ENCODE measurements around the gene LRRTM4.

Gene LRRTM4

DNA sequence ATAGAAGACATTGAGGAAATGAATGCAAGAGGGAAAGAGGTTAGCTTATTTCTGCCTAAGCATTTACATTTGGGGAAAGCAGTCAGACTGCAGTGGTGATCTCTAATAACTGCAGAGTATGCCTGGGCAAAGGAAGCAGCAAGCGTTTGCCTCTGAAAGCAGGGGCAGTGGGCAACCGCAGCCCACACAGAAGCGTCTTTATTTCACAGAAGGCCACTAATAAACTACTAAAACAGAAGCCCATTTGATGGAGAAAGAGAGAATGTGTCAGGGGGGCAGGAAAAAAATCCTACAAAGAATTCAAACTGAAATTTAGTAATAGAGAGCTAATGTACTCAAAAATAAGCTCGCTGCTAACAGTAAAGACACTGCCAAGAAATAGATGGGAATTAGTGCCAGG, 53.1 kb downstream of the LRRTM4 start:
- no peak for DNase-seq

DNA sequence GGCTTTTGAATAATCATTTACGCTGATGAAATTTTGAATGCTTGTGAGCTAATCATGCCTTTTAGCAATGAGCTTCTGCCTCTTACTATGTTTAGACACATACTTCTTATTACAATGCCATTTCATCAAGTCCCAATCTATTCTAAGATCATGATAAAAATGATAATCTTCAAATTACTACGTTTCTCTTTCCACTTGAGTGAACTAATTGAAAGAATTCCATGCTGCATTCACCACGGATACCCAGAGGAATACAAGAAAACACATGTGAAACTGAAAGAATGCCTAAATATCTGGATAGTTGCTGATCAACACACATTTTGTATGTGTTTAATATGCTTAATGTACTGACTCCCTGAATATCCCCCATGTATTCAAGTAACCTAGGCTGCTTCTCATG, 62.3 kb downstream of the LRRTM4 start:
- DNase-seq, result no peak

DNA sequence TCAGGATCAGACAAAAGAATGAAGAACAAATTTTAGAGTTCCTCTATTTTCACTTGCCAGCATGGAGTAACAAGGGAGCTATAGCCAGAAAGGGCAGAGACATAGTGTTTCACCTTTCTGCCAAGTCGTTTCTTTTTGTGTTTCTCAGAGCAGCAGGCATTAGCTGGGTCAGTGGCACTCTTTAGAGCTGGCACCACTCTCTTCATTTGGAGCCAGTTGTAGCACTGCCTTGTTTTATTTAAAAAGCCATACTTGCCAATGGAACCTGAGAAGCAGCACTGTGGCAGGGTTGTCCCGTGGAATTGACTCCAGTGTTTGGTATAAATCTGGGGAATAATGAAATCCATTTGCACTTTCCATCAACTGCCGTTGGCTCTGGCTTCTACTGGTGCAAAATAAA, 64.0 kb downstream of the LRRTM4 start:
- no peak for DNase-seq

DNA sequence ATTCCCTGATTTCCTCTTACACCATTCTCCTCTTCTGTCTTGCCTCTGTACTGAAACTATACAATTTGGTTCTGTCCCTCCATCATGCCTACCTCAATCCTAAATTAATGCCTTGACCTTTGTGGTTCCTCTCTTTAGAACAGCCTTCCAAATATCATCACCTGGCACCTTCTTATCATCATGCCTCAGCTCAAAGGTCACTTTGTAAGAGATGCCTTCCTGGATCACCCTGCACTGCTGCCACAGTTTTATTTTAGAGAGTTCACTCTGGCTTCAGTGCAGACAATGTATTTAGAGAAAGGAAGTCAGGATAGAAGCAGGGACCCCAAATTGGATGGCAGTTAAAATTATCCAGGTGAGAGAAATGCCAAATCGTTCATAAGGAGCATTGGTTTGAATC, 64.5 kb downstream of the LRRTM4 start:
- no peak for DNase-seq

DNA sequence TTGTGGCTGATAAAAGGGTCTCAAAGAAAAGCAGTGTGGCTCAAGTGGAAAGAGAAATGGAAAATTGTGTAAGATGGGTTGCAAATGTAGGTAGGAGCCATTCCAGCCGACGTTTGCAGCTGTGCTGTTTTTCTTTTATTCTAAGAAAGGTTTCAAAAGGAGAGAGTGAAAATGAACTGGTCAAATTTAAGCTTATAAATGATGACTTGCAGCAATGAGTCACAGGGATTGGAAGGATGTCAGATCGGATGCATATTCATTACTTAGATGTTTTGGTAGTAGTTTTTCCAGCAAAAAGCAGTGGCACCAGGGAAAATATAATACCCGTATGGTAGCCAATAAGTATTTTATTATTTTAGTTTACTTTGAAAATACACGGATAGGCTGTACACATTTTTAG, 79.1 kb downstream of the LRRTM4 start:
- DNase-seq, result no peak

DNA sequence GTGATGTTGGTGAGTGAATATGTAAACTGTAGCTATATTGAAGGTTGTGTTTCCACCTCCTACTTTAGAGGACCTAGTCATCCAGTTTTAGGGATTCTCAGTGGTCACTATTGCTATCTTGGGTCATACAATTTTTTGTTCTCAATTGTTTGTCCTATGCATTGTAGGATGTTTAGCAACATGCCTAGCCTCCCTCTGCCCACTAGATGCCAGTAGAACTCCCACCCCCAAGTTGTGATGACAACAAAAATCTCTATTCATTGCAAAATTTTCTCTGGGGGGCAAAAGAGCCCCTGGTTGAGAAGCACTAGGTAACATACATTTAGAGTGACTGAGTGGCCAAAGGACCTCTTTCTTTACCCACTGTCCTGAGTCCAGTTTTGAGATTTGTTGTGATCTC, 87.3 kb downstream of the LRRTM4 start:
- DNase-seq, result no peak

DNA sequence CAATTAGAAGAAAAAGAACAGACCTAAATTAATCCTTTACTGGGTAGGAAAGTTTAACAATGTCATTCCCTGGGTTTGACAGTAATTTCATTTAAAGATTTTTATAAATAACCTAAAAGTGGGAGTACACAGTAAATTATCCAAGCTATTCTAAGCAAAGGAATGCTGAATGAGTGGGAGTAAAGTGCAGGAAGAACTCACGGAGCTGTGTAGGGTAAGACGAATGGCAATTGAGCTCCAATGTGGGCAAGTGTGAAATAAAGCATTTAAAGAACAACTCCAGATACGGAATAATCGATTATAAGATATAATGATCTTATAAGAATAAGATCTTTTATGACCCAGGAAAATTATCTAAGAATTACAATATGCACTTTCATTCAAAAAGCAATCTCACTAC, 93.2 kb downstream of the LRRTM4 start:
- no peak for DNase-seq

DNA sequence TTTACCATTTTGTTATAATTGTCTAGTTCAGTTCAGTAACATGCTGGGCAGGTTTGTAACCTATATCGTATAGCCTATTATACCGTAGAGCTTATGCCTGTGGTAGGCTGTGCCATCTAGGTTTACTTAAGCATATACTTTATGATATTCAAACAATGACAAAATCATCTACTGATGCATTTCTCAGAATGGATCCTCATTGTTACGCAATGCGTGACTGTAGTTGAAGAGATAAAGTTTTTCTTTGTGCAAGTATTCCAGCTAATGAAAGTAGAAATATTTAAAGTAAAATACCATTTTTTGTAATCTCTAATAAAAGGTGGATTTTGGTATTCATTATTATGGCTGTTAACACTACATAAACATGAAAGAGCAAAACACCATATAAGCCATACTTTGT, 100.2 kb downstream of the LRRTM4 start:
- no peak for DNase-seq

DNA sequence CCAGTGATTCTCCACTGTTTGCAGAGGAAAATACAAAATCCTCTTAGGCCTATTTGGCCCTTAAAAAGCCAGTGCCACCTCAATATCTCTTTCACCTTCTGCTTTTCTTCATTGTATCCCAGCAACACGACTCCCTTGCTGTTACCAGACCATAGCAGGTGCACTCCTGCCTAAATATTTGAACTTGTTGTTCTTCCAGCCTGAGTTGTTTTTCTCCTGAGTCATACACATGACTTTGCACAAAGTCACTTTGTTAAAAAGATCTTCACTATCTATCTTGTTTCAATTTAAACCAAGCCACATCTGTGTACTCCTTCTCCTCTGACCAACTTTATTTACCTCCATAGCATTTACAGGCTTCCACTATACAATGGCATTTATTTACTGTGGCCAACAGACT, 103.6 kb downstream of the LRRTM4 start:
- DNase-seq, result no peak

DNA sequence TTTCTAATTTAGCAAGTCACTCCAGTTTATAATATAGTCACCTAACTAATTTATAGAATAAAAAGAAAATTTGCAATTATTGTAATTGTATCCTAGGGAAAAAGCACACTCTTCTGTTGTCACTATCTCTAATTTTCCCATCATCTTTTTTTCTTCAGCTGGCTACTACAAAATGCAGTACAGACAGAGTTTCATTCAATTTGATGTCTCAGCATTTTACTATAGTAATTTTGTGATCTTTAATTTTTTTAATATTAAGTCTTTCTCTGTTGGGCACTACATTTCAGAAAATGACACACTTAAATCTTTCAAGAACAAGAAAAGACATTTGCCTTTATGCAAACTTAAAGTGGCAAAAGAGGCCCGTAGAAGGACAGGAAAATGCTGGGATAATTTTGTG, 118.0 kb downstream of the LRRTM4 start:
- no peak for DNase-seq

DNA sequence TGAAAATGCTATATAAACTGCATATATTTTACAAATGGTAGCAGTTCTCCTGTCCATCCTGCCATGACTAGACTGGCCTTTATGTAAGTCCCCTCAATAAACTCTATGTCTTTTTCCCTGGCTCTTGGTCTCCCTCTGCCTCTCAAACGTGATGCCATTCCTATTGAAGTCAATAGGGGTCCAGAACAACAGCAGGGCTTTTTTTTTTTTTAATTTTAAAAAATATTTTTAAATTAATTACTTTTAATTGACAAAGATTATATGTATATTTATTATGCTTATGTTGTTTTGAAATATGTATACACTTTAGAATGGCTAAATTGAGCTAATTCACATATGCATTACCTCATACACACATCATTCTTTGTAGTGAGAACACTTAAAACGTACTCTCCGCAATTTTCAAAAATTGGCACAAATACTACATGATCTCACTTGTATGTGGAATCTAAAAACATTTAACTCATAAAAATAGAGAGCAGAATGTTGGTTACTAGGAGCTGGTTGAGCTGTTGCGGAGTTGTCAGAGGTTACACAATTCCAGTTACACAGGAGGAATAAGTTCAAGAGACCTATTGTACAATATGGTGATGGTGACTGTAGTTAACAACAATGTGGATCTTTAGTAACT, 123.1 kb downstream of the LRRTM4 start:
- no peak for DNase-seq

DNA sequence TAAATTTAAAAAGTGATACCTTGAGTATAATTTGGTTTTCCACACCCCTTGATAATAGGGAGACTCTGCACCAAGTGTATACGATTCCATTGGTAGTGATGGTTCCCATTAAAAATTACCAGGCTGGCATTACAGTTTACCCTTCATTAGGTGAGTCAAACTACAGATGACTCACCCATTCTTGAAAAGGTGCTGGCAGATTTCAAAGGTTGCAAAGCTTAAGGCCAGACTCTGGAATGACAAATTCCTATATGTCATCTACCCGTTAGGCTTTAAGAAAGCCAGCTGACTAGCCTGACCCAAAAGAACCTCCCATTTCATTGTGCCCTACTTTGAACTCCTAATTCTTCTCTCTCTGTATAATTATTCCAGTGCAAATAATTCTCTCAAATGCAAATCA, 124.4 kb downstream of the LRRTM4 start:
- no peak for DNase-seq

DNA sequence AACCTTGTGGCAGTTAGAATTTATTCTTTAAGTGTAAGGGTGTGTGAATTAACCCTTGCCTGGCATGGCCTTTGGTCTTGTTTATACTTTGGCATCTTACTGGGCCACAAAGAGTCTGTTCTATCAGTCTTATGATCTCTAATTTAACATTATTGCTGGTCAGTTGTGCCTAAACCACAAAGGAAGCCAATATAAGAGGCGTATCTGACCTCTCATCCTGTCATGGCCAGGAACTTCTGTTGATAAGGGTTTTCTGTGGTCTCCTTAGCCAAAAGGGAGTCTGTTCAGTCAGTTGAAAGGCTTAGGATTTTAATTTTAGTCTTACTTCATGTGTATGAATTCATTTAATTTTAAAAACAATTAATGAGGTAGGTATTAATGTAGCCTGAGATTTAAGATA, 127.2 kb downstream of the LRRTM4 start:
- no peak for DNase-seq

DNA sequence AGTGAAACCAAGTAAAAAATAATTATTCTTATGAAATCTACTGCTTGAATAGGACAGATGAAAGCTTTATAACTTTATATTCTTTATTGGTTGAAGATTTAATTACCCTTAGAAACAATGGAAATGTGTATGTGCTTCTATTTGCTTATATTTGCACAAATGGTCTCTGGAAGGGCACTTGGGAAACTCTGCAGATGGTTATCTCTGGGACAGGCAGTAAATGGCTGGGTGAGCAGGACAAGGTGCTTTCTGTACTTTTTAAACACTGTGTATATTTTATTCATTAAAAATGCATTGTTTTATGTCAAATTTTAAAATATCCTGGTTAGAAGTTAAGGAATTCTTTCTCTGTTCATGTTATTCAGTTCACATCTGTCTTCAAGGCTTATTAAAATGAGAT, 131.1 kb downstream of the LRRTM4 start:
- no peak for DNase-seq

DNA sequence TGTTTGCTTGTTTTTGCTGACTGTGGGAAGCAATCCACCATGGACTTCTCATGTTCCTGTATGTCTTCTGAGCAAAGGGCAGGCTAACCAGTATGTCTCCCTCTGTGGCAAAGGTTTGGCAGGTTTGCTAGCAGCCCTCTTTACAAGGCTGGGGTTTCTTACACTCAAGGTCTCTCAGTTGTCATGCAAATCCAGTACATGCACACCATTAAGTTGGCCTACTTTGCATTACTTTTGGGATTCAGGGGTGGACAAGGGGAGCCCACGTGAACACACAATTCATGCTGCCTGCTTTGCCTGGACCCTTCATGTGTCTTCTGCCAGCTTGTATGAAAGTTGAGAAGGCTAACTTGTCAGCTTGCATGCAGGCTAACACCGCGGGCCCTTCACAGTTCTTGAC, 134.9 kb downstream of the LRRTM4 start:
- no peak for DNase-seq

DNA sequence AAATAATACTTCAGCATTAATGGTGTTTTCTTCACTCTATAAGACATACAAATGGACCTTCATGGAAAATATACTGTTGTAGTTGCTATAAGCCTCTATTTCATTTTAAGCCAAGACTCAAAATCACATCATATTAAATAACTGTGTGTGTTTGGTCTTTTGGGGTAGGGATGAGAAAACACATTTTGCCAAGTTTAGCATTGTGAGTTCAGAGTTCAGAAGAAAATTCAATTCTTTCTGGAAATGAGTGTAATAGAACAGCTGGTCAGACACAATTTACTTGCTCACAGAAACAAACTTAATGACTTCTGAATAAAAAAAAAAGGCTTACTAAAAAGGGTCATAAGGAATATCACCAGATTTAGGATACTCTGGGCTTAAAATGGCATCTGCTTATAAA, 149.5 kb downstream of the LRRTM4 start:
- no peak for DNase-seq

DNA sequence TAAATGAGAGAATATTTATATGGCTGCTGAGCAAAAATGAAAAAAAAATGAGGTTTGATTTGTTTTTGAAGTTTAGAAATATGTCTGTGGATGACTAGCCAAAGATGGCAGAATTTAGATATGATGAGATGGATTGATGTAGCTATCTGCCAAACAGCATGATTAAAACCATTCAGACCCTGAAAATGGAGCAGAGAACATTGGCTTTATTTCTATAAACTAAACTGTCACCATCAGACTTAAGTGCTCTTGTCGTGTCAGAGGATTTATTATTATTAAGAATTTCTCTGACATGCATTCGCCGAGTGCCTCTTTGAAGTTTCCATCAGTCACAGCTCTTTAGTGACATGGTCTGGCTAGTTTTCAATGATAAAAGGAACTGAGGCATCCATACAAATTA, 151.7 kb downstream of the LRRTM4 start:
- no peak for DNase-seq

DNA sequence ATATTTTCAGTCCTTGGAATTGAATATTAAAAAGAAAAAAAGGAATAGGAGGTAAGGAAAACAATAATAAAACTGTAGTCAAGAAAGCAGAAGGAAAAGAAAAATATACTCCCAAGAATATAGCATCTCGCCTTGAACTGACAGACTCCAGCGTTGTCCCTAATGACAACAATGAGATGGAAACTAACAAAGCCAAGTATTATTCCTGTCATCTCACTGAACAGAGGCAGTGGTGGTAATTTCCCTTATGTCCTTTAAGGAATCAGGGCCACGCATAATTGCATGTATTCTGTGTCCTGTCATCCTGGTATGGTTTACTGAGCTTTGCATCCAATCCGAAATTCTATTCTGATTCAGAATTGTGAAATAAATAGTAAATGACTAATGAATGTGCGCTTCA, 158.9 kb downstream of the LRRTM4 start:
- DNase-seq, result no peak

DNA sequence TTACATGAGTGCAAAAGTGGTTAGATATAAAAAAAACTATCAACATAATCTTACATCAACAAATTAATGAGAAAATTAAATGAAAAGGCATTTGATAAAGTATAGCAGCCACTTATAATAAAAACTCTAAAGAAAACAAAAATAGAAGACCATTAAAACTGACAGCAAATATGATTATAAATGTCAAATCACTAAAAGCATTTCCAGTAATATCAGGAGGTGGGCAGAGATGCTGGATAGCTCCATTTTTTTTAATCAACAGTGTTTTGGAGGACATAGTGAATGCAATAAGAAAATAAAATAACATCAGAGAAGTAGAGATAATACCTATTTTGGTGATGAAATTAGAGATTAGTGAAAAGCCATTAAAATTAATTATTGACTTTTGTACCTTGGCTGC, 173.4 kb downstream of the LRRTM4 start:
- no peak for DNase-seq

DNA sequence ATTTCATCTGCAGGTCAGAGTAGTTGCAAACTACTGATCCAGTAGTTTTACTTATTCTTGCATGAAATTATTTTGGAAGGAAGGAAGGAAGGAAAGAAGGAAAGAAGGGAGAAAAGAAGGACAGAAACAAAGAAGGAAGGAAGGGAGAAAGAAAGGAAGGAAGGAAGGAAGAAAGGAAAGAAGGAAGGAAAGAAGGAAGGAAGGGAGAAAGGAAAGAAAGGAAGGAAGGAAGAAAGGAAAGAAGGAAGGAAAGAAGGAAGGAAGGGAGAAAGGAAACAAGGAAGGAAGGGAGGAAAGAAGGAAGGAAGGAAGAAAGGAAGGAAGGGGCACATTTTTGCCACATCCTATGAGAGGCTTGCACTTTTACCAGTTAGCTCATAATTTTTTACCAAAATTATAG, 186.2 kb downstream of the LRRTM4 start:
- DNase-seq, result no peak

DNA sequence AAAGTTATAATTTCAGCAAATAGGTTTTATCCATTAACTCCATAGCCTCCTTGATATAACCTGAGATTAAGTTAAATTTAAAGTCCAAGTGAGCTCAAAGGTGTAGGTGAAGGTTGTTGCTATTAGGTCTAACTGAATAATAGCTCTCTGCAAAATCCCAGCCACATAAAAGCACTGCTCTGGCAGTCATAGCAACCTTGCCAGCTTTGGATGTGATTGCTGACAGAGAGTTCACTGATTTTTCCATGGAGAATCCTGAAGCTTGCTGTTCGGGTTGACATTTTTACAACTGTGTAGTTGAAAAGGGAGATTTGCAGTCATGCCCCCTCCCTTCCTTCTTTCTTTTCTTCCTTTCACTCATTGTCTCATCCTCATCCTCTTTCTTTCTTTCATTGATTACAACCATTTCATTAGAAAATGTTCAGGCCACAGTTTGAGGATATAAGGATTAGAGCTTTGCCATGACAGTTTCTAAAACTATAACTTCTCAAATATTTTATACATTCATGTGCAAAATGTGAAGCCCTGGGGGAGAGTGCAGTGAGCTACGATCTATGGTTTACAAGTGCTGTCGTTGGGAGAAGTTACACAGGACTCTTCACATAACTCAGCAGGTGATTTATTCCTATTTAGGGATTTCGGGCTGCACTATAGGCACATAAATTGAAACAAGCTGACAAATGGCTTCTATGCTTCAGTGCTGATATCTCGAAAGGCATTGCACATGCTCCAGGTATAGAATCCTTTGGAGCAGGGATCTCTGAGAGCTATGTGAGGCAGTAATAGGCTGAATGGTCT, 193.8 kb downstream of the LRRTM4 start:
- no peak for DNase-seq

DNA sequence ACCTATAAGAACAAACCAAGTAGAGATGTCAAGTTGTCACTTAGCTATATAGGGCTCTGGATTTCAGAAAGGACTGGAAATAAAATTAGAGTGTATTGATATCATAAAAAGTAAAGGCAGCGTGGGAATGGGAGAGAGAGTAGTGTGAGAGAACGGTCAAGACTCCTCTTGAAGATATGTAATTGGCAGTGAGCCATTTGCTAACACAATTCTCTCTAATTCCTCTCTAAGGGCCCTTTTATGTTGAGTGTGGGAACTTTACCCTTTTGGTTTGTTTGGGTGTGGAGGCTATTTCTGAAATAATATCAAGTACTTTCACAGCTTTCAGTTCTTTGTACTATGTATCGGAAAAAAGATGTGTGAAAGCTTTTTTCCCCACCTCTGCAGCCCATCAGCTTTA, 196.8 kb downstream of the LRRTM4 start:
- DNase-seq, result no peak

DNA sequence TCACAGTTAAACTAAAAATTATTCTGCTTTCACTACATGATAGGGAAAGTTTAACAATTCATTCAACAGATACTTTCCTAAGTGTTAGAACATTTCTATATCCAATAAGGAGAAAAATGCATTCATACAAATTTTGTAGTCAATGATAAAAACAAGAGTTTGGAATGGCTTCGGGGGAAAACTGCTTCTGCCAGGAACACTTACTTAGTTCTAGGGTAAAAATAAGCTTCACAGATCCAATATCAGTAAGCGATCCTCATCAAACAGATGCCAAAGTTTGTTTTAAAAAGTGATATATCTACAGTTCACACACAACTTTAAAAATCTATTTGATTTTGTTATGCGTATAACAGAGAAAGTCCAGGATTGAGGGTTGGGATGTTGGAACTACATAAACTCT, 199.7 kb downstream of the LRRTM4 start:
- no peak for DNase-seq

DNA sequence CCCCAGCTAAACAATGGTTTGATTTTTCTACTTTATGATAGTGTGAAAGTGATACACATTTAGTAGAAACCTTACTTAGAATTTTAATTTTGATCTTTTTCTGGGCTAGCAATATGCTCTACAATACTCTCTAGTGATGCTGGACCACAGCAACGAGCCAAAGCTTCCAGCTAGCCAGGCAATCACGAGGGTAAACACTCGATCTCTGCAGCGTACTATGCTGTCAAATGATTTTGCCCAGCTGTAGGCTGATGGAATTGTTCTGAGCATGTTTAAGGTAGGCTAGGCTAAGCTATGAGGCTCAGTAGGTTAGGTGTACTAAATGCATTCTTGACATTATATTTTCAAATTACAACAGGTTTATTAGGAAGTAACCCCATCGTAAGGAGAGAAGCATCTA, 207.5 kb downstream of the LRRTM4 start:
- no peak for DNase-seq

DNA sequence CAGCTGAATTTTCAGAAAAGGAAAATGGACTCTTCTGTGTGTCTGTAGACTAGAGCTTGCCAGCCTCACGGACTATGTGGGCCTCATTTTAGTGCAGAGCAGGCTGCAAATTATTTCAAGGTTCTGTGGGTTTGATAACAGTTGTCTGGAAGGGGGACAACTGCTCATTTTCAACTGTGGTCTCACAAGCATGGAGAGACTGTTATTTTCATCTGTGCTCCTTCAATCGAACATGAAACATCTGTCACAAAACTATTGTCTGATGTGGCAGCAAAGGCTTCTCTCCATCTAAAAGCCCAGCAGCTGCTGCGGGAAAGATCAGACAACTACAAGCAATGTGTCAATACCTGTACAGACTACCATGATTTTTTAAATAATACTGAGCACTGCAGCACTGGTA, 211.8 kb downstream of the LRRTM4 start:
- DNase-seq, result no peak

Measured in activated CD4-positive, alpha-beta T cell treated with anti-CD3 and anti-CD28 coated beads, Interleukin-10, Interleukin-2, amounts not matched to agents 100 ng/mL and 50 ng/mL, durations not matched to agents 16 hours and 8 hours (primary cell).